Measurements from ENCODE around the gene ZNF845. TPM values are rescaled to one million over a fixed set of nuclear protein-coding genes. Genes with fewer than 3 reads are reported as not detected.
A peak's percentile ranks its signal among the peaks of the same experiment; 100 is the strongest.

The ZNF845 gene
- total and polyA plus RNA-seq, 2 of the 4 experiments (the other 2 are of a cell fraction), result 1.2 to 9.5 TPM

DNA sequence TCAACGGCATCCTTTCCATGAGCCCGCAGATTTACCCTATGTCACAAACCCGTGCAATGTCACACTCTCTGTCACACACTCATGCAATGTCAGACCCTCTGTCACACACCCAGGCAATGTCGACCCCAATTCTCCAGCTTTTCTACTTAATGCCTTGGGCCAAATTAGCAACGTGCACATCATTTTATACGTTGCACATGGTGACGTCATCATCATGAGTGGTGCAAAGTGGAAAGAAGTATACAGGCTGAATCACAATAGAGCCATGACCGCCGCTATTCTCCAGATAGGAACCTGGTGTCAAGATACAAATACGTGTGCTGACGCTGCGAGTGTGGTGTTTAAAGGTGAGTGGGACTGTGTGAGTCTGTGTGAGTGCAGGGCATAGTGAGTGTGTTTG, 21.7 kb upstream of the ZNF845 start:
- no TSS peak for BruUV-seq (replicated peaks)
- in situ Hi-C loops (cut with MboI; ENCODE audit: low sequenced_read_pairs) (no loop called here), dilution Hi-C loops (cut with HindIII; ENCODE audit: low sequenced_read_pairs, unreplicated experiment) (no loop called here), intact Hi-C loops (cut with micrococcal nuclease) (no loop called here)
- DNase-seq (no peak), ATAC-seq (ENCODE audit: low read depth) (no peak)
- Histone ChIP-seq H3K27ac (ENCODE audit: insufficient read depth, low read length) (no peak overlapping the region), H4K8ac (ENCODE audit: low read depth in 2 of 2, low read length in 2 of 2) (no peak overlapping the region), H2AK5ac (ENCODE audit: low read depth, low read length) (no peak overlapping the region), H2AK9ac (replicated peaks; ENCODE audit: low read depth, low read length, poor library complexity) (no peak overlapping the region), H2BK5ac (ENCODE audit: low read depth, low read length, poor library complexity, severe bottlenecking) (peak overlapping the region; percentile 45), H3K9me3 (ENCODE audit: control insufficient read depth, insufficient read depth, low read length) (peaks cover 11% of the 10 kb centered on the region), H2BK15ac (ENCODE audit: low read depth, low read length) (no peak overlapping the region), H3K4me2 (ENCODE audit: low read depth, low read length) (no peak overlapping the region), H3K23ac (ENCODE audit: low read depth, low read length) (no peak overlapping the region), H4K20me1 (ENCODE audit: insufficient read depth, low read length) (no peaks in the 10 kb centered on the region), H3K4me1 (ENCODE audit: control insufficient read depth, insufficient read depth, low read length) (no peaks in the 10 kb centered on the region), H4K91ac (ENCODE audit: insufficient read depth, low read depth, low read length) (no peak overlapping the region), H2BK120ac (ENCODE audit: low read depth, low read length) (no peak overlapping the region), H3K36me3 (ENCODE audit: control insufficient read depth, insufficient read depth, low read length) (no peaks in the 10 kb centered on the region), H3K56ac (ENCODE audit: extremely low read depth, insufficient read depth, low read length) (no peak overlapping the region), H3K4me3 (ENCODE audit: insufficient read depth, low read depth, low read length) (no peak overlapping the region), H3K79me1 (ENCODE audit: low read depth in 1 of 2, low read length in 2 of 2) (no peaks in the 10 kb centered on the region), H3K9ac (ENCODE audit: low read depth, low read length) (no peak overlapping the region), H2BK20ac (ENCODE audit: low read depth, low read length) (no peak overlapping the region), H4K5ac (ENCODE audit: low read depth, low read length) (no peak overlapping the region), H3K9me1 (ENCODE audit: insufficient read depth, low read length) (no peaks in the 10 kb centered on the region), H2AFZ (replicated peaks; ENCODE audit: low read length, poor library complexity) (no peak overlapping the region), H3K4ac (ENCODE audit: low read depth, low read length) (no peak overlapping the region), H3K14ac (replicated peaks; ENCODE audit: low read depth, low read length) (no peak overlapping the region), H3K27me3 (ENCODE audit: control insufficient read depth, insufficient read depth, low read length) (no peaks in the 10 kb centered on the region), H3K18ac (ENCODE audit: low read depth, low read length) (no peak overlapping the region)
- CTCF ChIA-PET, result interaction anchor here (1.5 kb wide), 1 partner anchor 10 kb away, joined by 3 read pairs; no protein-coding TSS in a partner anchor
- TF ChIP-seq FOS (IDR thresholded peaks at IDR 0.05; ENCODE audit: low read depth, low read length) (no peak), RCOR1 (IDR thresholded peaks at IDR 0.05; ENCODE audit: insufficient replicate concordance, low read length) (no peak), SMC3 (IDR thresholded peaks at IDR 0.05; ENCODE audit: low read depth, low read length) (no peak), MXI1 (IDR thresholded peaks at IDR 0.05; ENCODE audit: borderline replicate concordance, low read depth, low read length) (no peak), NFE2L2 (IDR thresholded peaks at IDR 0.05; ENCODE audit: low read depth, low read length) (no peak), BHLHE40 (IDR thresholded peaks at IDR 0.05; ENCODE audit: low read depth, low read length) (no peak), MAZ (IDR thresholded peaks at IDR 0.05; ENCODE audit: borderline replicate concordance, low read depth, low read length) (no peak), CHD1 (IDR thresholded peaks at IDR 0.05; ENCODE audit: low read depth, low read length) (no peak), MAFK (IDR thresholded peaks at IDR 0.05; ENCODE audit: low read depth, low read length) (no peak), CEBPB (IDR thresholded peaks at IDR 0.05; ENCODE audit: low read depth, low read length) (no peak), RFX5 (IDR thresholded peaks at IDR 0.05; ENCODE audit: low read depth, low read length) (no peak), RAD21 (IDR thresholded peaks at IDR 0.05; ENCODE audit: low read length) (no peak)
- TF ChIP-seq, protein P1, sequence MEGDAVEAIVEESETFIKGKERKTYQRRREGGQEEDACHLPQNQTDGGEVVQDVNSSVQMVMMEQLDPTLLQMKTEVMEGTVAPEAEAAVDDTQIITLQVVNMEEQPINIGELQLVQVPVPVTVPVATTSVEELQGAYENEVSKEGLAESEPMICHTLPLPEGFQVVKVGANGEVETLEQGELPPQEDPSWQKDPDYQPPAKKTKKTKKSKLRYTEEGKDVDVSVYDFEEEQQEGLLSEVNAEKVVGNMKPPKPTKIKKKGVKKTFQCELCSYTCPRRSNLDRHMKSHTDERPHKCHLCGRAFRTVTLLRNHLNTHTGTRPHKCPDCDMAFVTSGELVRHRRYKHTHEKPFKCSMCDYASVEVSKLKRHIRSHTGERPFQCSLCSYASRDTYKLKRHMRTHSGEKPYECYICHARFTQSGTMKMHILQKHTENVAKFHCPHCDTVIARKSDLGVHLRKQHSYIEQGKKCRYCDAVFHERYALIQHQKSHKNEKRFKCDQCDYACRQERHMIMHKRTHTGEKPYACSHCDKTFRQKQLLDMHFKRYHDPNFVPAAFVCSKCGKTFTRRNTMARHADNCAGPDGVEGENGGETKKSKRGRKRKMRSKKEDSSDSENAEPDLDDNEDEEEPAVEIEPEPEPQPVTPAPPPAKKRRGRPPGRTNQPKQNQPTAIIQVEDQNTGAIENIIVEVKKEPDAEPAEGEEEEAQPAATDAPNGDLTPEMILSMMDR (conservative IDR thresholded peaks at IDR 0.05; ENCODE audit: low read depth, low read length), result no peak
- TF ChIP-seq, protein P2, sequence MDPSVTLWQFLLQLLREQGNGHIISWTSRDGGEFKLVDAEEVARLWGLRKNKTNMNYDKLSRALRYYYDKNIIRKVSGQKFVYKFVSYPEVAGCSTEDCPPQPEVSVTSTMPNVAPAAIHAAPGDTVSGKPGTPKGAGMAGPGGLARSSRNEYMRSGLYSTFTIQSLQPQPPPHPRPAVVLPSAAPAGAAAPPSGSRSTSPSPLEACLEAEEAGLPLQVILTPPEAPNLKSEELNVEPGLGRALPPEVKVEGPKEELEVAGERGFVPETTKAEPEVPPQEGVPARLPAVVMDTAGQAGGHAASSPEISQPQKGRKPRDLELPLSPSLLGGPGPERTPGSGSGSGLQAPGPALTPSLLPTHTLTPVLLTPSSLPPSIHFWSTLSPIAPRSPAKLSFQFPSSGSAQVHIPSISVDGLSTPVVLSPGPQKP (IDR thresholded peaks at IDR 0.05; ENCODE audit: borderline replicate concordance, low read depth, low read length), result no peak
- TF ChIP-seq, protein P3, sequence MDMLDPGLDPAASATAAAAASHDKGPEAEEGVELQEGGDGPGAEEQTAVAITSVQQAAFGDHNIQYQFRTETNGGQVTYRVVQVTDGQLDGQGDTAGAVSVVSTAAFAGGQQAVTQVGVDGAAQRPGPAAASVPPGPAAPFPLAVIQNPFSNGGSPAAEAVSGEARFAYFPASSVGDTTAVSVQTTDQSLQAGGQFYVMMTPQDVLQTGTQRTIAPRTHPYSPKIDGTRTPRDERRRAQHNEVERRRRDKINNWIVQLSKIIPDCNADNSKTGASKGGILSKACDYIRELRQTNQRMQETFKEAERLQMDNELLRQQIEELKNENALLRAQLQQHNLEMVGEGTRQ (IDR thresholded peaks at IDR 0.05; ENCODE audit: low read depth, low read length), result no peak
- 81% methylated on average over 6 of the region's 12 CpGs; no CpG with 5 or more reads in 1 of the 2 experiments for WGBS, 2 experiments (ENCODE audit: extremely low coverage in 2 of 2, insufficient read length in 1 of 2)
- POLR2A ChIA-PET (ENCODE audit: unreplicated experiment), result no interaction called here
